NCI-H2107 treated with DMSO at 0.1 percent for 48 hours (cell line): Measurements from ENCODE around the gene ERC1.
"Not testable (repeated sequence)": the region's sequence is repeated elsewhere in the genome, so short reads cannot be mapped to it uniquely, and the experiment has no call there.

ENCODE experiments used
- DNase-seq: peaks from one replicate; lab custom pipeline; 2025; ENCODE audit not compliant: unreplicated experiment; lab: John Stamatoyannopoulos, UW

ERC1 gene

DNA sequence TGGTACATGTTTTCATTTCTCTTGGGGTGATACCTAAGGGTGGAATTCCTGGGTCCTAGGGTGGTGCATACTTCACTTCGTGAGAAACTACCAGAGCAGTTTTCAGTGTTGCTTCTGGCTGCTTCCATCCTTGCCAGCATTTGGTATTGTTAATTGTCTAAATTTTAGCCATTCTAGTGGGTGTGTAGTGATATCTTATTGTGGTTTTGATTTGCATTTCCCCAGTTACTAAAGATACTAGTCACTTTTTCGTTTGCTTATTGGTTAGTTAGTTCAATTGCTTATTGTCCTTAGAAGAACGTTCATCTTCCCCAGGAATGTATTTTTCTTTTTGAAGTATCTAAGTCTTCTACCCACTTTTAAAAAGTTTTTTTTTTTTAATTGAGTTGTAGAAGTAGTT lies 80.2 kb downstream of the ERC1 start:
- no peak for DNase-seq

DNA sequence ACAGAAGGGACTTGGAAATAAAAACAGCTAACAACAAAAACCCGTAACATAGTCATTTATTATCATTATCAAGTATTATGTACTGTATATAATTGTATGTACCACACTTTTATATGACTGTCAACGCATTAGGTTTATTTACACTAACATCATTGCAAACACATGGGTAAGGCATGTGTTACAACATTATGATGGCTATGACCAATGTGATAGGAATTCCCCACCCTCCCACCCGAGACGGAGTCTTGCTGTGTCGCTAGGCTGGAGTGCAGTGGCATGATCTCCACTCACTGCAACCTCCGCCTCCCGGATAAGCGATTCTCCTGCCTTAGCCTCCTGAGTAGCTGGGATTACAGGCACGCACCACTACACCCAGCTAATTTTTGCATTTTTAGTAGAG lies 82.6 kb downstream of the ERC1 start:
- DNase-seq = no peak

DNA sequence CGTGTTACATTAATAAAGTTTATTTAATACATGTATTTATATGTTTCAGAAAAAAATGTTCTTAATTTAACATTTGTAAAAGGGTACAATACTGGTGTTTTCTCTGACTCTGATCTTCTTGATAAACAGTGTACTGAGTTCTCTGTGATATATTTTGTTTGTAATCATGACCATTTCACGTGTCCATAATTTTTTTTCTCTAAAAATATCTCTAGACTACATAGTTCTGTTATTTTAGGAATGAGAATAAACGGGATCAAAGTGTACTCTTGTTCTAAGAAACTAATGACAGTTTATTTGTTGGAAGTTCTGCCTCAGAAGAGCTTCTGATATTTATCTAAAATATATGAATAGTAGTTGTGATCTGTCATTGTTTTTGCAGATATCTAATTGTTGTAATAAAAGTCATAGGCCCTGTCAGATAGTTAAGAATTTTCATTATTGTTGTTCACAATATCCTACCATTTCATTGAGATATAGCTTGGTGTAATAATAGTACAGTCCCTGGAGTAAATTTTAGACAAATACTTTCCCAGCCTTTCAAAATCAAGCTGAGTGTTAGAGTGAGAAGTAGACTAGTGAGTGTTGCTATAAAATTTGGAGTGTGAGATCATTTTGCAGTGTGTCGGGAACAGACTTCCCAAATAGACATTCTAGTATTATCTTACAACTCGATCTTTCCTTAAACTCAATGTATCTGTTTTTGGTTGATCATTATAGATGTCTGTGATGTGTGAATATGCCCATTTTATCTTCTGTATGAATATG lies 86.2 kb downstream of the ERC1 start:
- no peak for DNase-seq

DNA sequence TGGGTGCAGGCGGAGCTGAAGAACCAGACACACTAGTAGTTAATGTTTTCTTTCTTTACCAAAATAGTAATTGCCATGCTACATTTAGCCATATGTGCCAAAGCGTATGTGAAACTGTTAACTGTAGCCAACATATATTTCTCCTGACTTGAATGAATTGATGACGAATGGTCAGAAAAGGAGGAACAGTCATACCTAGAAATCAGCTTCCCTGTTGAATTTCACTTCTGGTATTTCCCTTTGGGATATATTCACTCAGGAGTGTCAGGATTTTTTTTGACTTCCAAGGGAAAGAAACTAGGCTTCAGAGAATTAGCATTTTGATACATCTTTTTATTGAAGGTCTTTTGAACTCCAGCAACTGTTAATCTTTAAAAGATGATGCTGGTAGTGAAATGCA lies 87.0 kb downstream of the ERC1 start:
- no peak for DNase-seq

DNA sequence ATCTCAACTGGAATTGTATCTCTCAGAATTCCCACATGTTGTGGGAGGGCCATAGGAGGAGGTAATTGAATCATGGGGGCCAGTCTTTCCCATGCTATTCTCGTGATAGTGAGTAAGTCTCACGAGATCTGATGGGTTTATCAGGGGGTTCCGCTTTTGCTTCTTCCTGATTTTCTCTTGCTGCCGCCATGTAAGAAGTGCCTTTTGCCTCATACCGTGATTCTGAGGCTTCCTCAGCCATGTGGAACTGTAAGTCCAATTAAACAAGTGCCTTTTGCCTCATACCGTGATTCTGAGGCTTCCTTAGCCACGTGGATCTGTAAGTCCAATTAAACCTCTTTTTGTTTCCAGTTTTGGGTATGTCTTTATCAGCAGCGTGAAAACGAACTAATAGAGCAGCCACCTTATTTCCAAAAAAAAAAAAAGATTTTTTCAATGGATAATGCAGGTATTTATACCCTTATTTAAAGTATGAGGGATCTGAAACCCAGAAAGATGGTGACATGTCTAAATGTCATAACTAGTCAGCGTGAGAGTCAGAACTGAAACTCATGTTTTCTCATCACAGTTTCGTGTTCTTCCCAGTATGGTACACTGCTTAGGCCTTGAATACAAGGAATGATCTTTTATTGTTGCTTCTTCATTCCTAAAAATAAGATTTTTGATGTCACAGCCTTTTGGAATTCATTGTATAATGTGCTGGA lies 89.6 kb downstream of the ERC1 start:
- DNase-seq = no peak

DNA sequence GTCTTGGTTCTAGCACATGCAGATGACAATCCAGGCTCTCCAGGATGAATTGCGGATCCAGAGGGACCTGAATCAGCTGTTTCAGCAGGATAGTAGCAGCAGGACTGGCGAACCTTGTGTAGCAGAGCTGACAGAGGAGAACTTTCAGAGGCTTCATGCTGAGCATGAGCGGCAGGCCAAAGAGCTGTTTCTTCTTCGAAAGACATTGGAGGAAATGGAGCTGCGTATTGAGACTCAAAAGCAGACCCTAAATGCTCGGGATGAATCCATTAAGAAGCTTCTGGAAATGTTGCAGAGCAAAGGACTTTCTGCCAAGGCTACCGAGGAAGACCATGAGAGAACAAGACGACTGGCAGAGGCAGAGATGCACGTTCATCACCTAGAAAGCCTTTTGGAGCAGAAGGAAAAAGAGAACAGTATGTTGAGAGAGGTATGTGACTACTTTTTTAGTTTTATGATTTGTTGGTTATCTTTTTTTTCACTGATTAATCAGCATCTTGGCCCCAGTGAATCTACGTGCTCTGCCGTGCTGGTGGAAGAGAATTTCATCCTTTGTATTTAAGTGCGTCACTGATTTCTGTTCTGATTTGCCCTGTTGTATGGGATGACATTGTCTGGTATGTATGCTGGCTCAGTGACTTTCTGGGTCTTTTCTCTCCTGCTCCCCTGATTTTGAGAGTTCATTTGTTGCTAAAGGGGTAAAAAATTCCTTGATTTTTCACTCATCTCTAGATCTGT lies 92.3 kb downstream of the ERC1 start:
- no peak for DNase-seq

DNA sequence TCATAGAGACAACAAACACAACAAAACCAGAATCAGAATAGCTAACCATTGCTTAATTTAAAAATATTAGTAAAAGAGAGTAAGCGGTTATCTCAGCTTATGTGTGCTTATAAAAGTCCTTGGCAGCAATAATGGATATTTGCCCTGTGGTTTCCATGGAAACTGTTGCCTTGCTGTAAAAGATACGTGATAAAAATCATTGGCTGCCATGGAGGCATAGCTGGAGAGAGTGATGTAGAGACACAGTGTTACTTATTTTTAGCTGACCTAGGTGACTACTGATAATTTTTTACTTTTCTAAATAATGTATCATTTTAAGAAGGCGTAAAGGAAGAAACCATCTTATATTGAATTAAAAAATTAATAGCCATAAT lies 92.9 kb downstream of the ERC1 start:
- peak; percentile 54 for DNase-seq

DNA sequence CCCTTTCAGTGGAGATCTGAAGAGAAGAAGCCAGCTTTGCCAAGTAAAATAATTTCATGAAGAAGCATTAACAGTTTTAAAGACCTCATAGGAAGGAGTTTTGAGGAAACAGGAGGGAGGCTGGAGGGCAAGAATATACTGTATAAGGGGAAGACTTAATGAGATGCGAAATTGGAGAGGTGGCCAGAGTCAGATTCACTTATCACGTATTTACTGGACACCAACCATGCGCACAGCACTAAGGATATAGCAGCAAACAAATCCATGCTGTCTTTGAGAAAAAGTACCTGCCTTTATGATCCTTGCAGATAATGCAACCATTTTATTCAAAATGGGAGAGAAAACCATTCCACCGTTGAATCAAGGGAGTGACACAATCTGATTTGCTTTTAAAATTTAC lies 100.3 kb downstream of the ERC1 start:
- DNase-seq = no peak

DNA sequence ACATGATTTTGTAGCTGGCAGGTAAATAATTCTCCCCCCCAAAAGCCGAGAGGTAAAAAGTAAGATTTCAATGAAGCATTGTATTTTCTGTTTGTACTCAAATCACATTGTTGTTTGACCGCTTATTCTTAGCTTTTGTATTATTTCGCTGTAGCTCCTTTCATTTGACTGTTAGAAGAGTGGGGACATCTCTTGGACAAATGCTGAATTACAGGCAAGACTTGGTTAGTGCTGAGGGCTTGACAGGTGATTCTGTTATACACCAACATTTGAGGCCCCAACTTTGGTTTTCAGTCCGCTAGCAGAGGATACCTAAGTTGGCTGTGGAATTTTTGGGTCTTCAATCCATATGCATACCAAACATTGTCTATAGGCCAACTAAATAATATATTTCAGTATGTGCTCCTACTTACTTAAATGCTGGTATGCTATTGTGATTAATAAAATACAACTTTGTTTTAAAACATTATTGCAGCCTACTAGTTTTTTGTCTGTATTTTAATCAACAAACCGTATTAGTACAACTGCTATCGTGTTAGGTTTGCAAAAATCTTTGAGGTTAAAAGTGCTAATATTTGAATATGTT lies 102.2 kb downstream of the ERC1 start:
- DNase-seq = peak; percentile 65

DNA sequence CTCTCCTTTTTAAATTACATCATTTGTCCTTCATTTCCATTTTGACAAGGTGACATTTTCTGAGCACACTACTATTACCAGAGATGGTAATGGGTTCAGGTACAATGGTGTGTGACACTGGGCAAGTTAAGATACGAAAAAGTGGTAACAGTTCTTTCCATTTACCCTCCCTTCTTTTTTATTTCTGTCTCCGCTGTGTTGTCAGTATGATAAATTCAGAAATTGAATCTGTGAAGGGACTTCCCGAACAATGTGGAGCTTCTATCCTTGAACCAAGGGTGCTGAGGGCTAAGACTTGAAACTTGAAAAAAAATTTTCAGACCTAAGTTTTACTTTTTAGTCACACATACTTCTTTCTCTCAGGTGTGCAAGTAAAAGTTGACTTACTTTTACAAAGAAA lies 103.7 kb downstream of the ERC1 start:
- DNase-seq = no peak

DNA sequence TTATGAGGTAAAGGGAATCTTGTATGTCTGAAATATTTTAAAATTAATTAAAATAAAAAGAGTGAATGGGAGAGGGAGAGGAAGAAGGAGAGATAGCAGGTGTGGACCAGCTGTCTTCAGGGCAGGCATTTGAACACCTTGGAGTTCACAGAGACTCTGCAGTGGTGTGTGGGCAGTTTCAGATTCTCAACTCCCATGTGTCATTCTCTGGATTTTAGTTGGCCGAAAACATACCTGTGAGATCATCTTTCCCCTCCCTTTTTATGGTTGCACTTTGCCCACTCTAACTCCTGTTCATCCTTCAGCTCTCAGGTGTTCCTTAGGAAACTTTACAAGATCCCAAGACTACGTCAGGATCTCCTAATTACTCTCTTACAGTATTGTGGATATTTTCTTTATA lies 108.1 kb downstream of the ERC1 start:
- DNase-seq = no peak

DNA sequence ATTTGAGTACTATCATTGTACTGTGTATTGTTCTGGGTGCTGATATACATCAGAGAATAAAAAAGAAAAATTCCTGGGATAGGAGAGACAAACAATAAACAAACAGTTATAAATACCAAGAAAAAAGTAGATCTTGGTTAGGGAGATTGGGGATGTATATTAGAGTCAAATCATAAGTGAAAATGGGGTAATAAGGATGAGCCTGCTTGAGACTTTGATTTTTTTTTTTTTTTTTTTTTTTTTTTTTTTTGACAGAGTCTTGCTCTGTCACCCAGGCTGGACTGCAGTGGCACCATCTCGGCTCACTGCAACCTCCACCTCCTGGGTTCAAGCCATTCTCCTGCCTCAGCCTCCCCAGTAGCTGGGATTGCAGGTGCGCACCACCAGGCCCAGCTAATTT lies 108.6 kb downstream of the ERC1 start:
- not testable (repeated sequence) for DNase-seq

DNA sequence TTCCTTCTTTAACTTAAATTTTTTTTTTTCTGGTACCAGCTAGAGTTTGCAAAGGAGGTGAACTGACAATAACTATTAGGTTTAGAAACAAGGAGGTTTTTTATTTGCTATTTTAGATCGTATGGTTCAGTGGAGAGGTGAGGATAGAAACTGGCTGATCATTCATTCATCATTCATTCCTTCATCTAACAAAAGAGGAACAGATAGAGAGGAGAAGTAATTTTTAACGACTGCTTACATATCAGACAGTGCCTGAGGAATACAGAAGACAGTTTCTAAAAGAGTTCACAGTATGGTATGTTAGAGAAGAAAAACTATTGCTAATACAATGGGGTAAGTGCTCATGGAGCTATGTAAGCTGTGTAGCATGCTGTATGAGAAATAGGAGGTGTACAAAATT lies 111.1 kb downstream of the ERC1 start:
- no peak for DNase-seq

DNA sequence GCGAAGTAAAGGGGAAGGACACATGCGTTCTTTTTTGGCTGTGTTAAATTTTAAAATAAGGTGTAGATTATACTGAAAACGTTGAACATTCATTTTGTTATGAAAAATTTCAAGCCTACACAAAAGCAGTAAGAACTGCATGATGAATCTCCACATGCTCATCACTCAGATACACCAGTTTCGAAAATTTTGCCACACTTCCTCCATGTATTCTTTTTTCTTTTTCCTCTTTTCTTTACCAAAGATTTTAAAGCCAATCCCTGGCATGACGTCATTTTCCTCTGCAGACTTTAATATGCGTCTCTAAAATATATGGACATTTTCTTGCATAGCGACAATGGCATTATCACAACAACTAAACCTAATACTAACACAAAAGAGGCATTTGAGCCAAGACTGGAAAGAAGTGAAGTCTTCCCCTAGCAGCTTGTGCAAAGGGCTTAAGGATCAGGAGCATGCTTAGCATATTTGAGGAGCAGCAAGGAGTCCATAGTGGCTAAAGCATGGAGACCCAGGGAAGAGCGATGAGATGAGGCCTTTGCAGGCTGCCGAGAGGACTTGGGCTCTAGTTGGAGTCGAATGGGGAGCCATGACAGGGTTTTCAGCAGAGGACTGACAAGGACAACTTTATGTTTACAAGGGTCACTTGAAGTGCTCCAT lies 111.9 kb downstream of the ERC1 start:
- no peak for DNase-seq

DNA sequence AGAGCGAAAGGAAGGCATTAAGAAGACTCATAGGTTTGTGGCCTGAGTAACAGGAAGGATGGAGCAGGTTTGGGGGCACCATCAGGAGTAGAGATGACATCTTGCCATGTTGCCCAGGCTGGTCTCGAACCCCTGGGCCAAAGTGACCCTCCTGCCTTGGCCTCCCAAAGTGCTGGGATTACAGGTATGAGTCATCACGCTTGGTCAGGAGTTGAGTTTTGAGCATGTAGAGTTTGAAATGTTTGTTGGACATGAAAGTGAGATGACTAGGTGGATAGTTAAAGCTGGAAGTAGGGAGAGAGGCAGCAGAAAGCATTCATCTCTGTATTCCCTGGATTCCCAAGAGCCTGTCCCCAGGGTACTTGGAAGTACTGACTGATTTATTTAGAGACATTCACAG lies 112.6 kb downstream of the ERC1 start:
- no peak for DNase-seq

DNA sequence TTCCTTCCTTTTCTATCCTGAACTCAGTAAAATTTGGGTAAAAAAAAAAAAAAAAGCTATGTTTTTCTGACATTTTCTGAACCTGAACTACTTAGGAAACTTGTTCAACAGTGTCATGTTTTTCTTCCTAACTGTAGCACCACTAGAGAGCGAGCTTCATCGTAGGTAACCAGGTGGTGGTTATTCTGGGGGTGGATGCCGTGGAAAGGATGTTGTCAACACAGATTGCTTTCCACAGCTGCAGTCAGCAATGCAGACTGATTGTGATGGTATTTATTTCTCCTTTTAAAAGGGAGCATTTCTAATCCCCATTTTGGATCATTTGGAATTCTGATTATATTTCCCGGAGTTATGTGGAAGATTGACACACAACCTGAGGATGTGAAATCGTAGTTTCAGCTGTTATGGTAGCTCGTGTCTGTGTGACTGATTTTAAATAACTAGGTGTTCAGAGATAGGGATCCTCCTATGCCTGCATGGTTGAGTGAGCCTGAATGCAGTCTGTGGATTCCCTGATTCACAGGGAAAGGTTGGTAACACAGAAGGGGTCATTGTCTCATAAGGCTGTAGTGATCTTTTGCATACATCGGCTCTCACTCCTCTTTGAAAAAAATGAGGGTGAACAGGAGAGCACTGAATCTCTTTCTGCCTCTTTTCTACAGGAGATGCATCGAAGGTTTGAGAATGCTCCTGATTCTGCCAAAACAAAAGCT lies 113.2 kb downstream of the ERC1 start:
- DNase-seq = no peak

DNA sequence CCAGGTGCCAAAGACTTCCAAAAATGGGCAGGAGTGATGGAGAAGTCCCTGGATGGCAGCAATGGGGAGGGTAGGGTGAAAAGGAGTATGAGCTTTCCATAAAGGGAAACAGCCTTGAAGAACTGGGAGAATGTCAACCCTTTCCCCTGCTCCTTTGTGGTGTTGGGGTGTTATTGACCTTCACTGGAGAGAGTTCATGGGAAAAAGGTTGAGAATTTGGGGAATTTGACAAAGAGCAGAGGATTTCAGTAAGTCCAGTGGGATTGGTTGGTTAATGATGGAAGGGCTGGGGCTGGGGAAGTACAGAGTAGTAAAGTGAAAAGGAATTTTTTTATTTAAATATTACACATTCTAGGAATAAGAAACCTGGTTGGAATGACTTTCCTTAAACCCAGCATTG lies 116.6 kb downstream of the ERC1 start:
- no peak for DNase-seq

DNA sequence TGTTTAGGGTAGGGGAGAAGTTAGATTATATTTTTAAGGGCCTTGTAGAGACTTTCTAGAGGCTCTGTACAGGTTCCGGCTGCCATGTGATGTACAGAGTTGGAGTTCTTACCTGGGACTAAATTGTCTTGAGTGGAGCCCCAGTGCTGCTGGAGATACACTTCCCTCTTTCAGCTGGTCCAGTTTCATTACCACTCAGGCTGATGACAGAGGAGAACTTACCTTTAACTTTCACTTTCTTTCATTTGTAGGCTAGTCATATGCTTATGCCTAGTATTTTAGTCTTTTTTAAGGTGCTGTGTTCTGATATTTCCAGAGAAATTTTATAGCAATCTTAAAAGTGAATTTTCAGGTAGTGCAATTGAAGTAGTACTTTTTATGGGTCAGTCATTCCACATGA lies 117.3 kb downstream of the ERC1 start:
- DNase-seq = no peak

DNA sequence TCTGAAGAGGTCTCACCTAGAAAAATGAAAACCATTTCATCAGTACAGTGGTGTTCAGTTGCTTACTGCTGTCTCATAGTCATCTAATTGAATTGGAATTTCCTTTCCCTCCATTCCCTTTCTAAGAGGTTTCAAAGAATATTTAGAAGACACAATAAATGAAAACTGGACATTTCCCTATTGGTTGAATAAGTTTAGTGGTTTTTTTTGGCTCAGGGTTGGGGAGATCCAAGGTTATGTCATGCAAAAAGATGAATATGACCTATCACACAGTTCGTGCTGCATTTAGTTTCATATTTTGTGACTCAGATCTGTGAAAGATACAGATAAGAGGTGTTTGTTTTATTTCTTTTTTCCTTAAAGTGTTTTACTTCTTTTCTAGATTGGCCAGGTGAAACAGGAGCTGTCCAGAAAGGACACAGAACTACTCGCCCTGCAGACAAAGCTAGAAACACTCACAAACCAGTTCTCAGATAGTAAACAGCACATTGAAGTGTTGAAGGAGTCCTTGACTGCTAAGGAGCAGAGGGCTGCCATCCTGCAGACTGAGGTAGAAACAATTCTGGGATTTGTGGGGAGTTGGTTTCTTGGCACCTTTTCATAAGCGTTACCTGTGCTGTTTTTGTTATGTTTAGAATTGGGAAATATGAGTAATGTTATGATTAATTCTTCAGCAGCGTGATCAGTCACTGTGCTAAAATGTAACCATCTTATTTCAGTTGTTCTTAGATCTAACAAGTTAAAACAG lies 124.6 kb downstream of the ERC1 start:
- no peak for DNase-seq

DNA sequence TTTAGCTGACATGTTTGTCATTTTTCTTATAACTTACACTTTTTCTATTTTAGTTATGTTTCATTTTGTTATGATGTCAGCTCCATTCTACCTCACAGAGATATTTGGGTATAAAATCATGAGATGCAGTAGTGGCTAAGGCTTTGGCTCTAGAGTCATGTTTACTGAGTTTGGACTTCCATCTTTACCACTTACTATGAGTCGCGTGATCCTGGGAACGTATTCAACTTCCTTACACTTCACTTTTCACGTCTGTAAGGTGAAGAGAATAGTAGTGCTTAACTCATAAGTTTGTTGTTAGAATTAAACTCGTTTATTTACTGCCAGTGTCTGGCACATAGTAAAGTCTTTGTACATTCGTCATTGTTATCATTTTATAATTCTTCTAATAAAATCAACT lies 126.3 kb downstream of the ERC1 start:
- no peak for DNase-seq
